Mammary epithelial cell (primary cell): ENCODE results near the gene CSTPP1.

ENCODE experiments used
- CTCF ChIP-seq, 2 donors: IDR thresholded peaks in 1 of 2; conservative IDR thresholded peaks in 1 of 2; 2 replicates each; pipeline ENCODE4 v1.5.1; 2011 to 2012; ENCODE audit warnings: inconsistent platforms in 2 of 2, low read length in 2 of 2, mild to moderate bottlenecking in 2 of 2, control low read depth in 1 of 2, low read depth in 1 of 2; ENCODE audit not compliant: insufficient read depth in 1 of 2; ENCODE audit errors: extremely low read depth in 1 of 2
- EZH2 ChIP-seq: IDR thresholded peaks from 2 replicates; pipeline ENCODE4 v1.6.1; 2012; ENCODE audit warnings: low read length, inconsistent platforms, borderline replicate concordance

GRCh38 chr11:47000033-47000432 lies 63.5 kb downstream of the CSTPP1 start:
- TF ChIP-seq CTCF (conservative IDR thresholded peaks at IDR 0.05 in 1 of 2, IDR thresholded peaks at IDR 0.05 in 1 of 2; ENCODE audit: extremely low read depth in 1 of 2, insufficient read depth in 1 of 2, low read depth in 1 of 2, low read length in 2 of 2), result no peak
- no peak for TF ChIP-seq EZH2
